H1 (cell line): Measurements from ENCODE around the gene LRRC49. TPM values are rescaled to one million over a fixed set of nuclear protein-coding genes. Genes with fewer than 3 reads are reported as not detected.

Experiments used
- CTCF ChIA-PET: fragments of 300-600 bp; sonication (Branson Sonifier 250); formaldehyde crosslinking; loops from one replicate; lab custom pipeline; 2021; ENCODE audit not compliant: partially characterized antibody; lab: Charles Lee
- POLR2A ChIA-PET: fragments of 300-600 bp; sonication (Branson Sonifier 250); formaldehyde crosslinking; loops from one replicate; lab custom pipeline; 2021; ENCODE audit warnings: inconsistent platforms; ENCODE audit not compliant: partially characterized antibody; lab: Charles Lee
- DNase-seq, 2 experiments: peaks; one replicate each; pipeline versions ENCODE4 v3.0.0 to v3.0.0-alpha.2; 2010 to 2022; ENCODE audit warnings: low spot score in 2 of 2, low read depth in 1 of 2, mixed read lengths in 1 of 2
- FAIRE-seq: peaks from 2 replicates; lab custom pipeline; 2011; peaks lifted over from hg19 to GRCh38; lab: Jason Lieb, UNC
- H2AFZ ChIP-seq: 2 replicates; pipeline ENCODE4 v1.8.1; 2012; ENCODE audit warnings: low read length, inconsistent platforms
- H2AK5ac ChIP-seq: 2 replicates; pipeline ENCODE4 v1.6.1; 2013; ENCODE audit warnings: low read depth, low read length
- H2BK120ac ChIP-seq: replicated peaks from 2 replicates; pipeline ENCODE3; 2013; ENCODE audit warnings: low read depth, low read length, inconsistent platforms
- H2BK12ac ChIP-seq: 2 replicates; pipeline ENCODE4 v1.6.1; 2013; ENCODE audit warnings: low read depth, low read length
- H2BK15ac ChIP-seq: 2 replicates; pipeline ENCODE4 v1.6.1; 2013; ENCODE audit warnings: low read length
- H2BK20ac ChIP-seq: 2 replicates; pipeline ENCODE4 v1.6.1; 2013; ENCODE audit warnings: low read length
- H2BK5ac ChIP-seq: 2 replicates; pipeline ENCODE4 v1.6.1; 2013; ENCODE audit warnings: low read depth, low read length
- H3K14ac ChIP-seq: 2 replicates; pipeline ENCODE4 v1.6.1; 2013; ENCODE audit warnings: inconsistent platforms; ENCODE audit not compliant: insufficient read length
- H3K18ac ChIP-seq: 2 replicates; pipeline ENCODE4 v1.6.1; 2013; ENCODE audit warnings: low read length; ENCODE audit errors: extremely low read depth
- H3K23ac ChIP-seq: 2 replicates; pipeline ENCODE4 v1.6.1; 2013; ENCODE audit warnings: inconsistent platforms; ENCODE audit not compliant: insufficient read length
- H3K23me2 ChIP-seq: 2 replicates; pipeline ENCODE4 v1.6.1; 2013; ENCODE audit warnings: low read depth, low read length
- H3K27ac ChIP-seq: 2 replicates; pipeline ENCODE4 v1.6.1; 2011; ENCODE audit warnings: low read depth, low read length, inconsistent platforms
- H3K27me3 ChIP-seq, 4 experiments: replicated peaks in 1 of 4; 1 replicate in 1 of 4; 2 replicates in 3 of 4; pipeline versions ENCODE4 v1.6.1 to v1.8.1; 2011 to 2013; ENCODE audit warnings: low read length in 3 of 4, mild to moderate bottlenecking in 3 of 4, inconsistent platforms in 2 of 4, mixed read lengths in 2 of 4, moderate library complexity in 1 of 4; ENCODE audit not compliant: control insufficient read depth in 3 of 4, insufficient read depth in 3 of 4; ENCODE audit errors: extremely low read depth in 1 of 4
- H3K36me3 ChIP-seq, 4 experiments: 2 replicates each; pipeline versions ENCODE4 v1.6.1 to v1.8.1; 2011 to 2013; ENCODE audit warnings: mild to moderate bottlenecking in 4 of 4, low read length in 3 of 4, moderate library complexity in 2 of 4, control low read depth in 1 of 4, inconsistent platforms in 1 of 4; ENCODE audit not compliant: insufficient read depth in 4 of 4, control insufficient read depth in 2 of 4
- H3K4ac ChIP-seq: replicated peaks from 2 replicates; pipeline ENCODE3; 2013; ENCODE audit warnings: low read length, low read depth, mixed read lengths, inconsistent platforms; ENCODE audit not compliant: insufficient read length
- H3K4me1 ChIP-seq, 4 experiments: replicated peaks in 1 of 4; 1 replicate in 1 of 4; 2 replicates in 3 of 4; pipeline versions ENCODE4 v1.6.1 to v1.8.1; 2011 to 2013; ENCODE audit warnings: low read length in 3 of 4, inconsistent platforms in 2 of 4, mixed read lengths in 1 of 4; ENCODE audit not compliant: insufficient read depth in 4 of 4, control insufficient read depth in 3 of 4
- H3K4me2 ChIP-seq, 2 experiments: 2 replicates each; pipeline versions ENCODE4 v1.6.1 to v1.8.1; 2011 to 2013; ENCODE audit warnings: low read depth in 2 of 2, low read length in 2 of 2, control low read depth in 1 of 2, inconsistent platforms in 1 of 2, mild to moderate bottlenecking in 1 of 2; ENCODE audit not compliant: insufficient read depth in 1 of 2
- H3K4me3 ChIP-seq, 4 experiments: fragments of 200-600, 300-600 bp in 1 of 4; sonication (generic), shearing (Covaris generic), sonication (Bioruptor Twin) in 1 of 4; 2 replicates each; pipeline versions ENCODE4 v1.5.1 to v1.8.1; 2011 to 2016; ENCODE audit warnings: low read length in 4 of 4, low read depth in 3 of 4, control low read depth in 2 of 4, inconsistent platforms in 2 of 4, mild to moderate bottlenecking in 2 of 4, mixed read lengths in 1 of 4, moderate library complexity in 1 of 4; ENCODE audit not compliant: insufficient read depth in 2 of 4; ENCODE audit errors: extremely low read depth in 1 of 4
- H3K56ac ChIP-seq: replicated peaks from 2 replicates; pipeline ENCODE3; 2013; ENCODE audit warnings: low read depth, mild to moderate bottlenecking, mixed read lengths, low read length, inconsistent platforms; ENCODE audit not compliant: insufficient read length
- H3K79me1 ChIP-seq: 2 replicates; pipeline ENCODE4 v1.6.1; 2013; ENCODE audit warnings: low read depth, low read length, control low read depth
- H3K79me2 ChIP-seq, 2 experiments: 2 replicates each; pipeline versions ENCODE4 v1.6.1 to v1.8.1; 2012 to 2013; ENCODE audit warnings: low read length in 2 of 2, mild to moderate bottlenecking in 2 of 2, inconsistent platforms in 1 of 2; ENCODE audit not compliant: insufficient read depth in 2 of 2, control insufficient read depth in 1 of 2
- H3K9ac ChIP-seq, 4 experiments: replicated peaks in 1 of 4; 1 replicate in 1 of 4; 2 replicates in 3 of 4; pipeline versions ENCODE4 v1.6.1 to v1.8.1; 2011 to 2013; ENCODE audit warnings: low read depth in 3 of 4, low read length in 3 of 4, control low read depth in 2 of 4, mild to moderate bottlenecking in 2 of 4, moderate library complexity in 2 of 4, inconsistent platforms in 1 of 4; ENCODE audit errors: extremely low read depth in 1 of 4
- H3K9me3 ChIP-seq, 2 experiments: 2 replicates each; pipeline versions ENCODE4 v1.6.1 to v1.8.1; 2012 to 2013; ENCODE audit warnings: mild to moderate bottlenecking in 2 of 2, moderate library complexity in 2 of 2, control low read depth in 1 of 2, inconsistent platforms in 1 of 2, low read depth in 1 of 2, low read length in 1 of 2, mixed read lengths in 1 of 2; ENCODE audit not compliant: insufficient read depth in 2 of 2
- H4K20me1 ChIP-seq, 2 experiments: replicated peaks in 1 of 2; 2 replicates each; pipeline versions ENCODE3 to v1.8.1; 2011 to 2013; ENCODE audit warnings: inconsistent platforms in 2 of 2, low read length in 2 of 2, mild to moderate bottlenecking in 1 of 2; ENCODE audit not compliant: insufficient read depth in 2 of 2, control insufficient read depth in 1 of 2
- H4K5ac ChIP-seq: 2 replicates; pipeline ENCODE4 v1.6.1; 2013; ENCODE audit warnings: low read length, low read depth, mixed read lengths, inconsistent platforms; ENCODE audit not compliant: insufficient read length
- H4K8ac ChIP-seq: 2 replicates; pipeline ENCODE4 v1.8.0; 2013; ENCODE audit warnings: mild to moderate bottlenecking, moderate library complexity, low read length, inconsistent platforms; ENCODE audit not compliant: insufficient read depth; ENCODE audit errors: extremely low read depth
- H4K91ac ChIP-seq: replicated peaks from 2 replicates; pipeline ENCODE3; 2013; ENCODE audit warnings: low read length, mixed read lengths, inconsistent platforms; ENCODE audit not compliant: insufficient read length
- BACH1 ChIP-seq: IDR thresholded peaks from 2 replicates; pipeline ENCODE4 v1.6.1; 2012; ENCODE audit warnings: low read length, improper control_type of control experiment
- BCL11A ChIP-seq, 2 experiments: IDR thresholded peaks; one replicate each; pipeline ENCODE4 v1.6.1; 2011; ENCODE audit warnings: low read depth in 2 of 2, low read length in 2 of 2, mild to moderate bottlenecking in 2 of 2
- CHD2 ChIP-seq: IDR thresholded peaks from 2 replicates; pipeline ENCODE4 v1.6.1; 2012; ENCODE audit warnings: low read length, improper control_type of control experiment
- CREB1 ChIP-seq: IDR thresholded peaks from 2 replicates; pipeline ENCODE4 v1.6.1; 2012; ENCODE audit warnings: inconsistent platforms
- EZH2 ChIP-seq: fragments of 200-600 bp; sonication (generic); IDR thresholded peaks from 2 replicates; pipeline ENCODE4 v1.7.1; 2012; ENCODE audit warnings: low read depth, mild to moderate bottlenecking, moderate library complexity, low read length, inconsistent platforms; ENCODE audit not compliant: severe bottlenecking
- HDAC6 ChIP-seq: IDR thresholded peaks from one replicate; pipeline ENCODE4 v1.7.1; 2012; ENCODE audit warnings: low read depth, mild to moderate bottlenecking, inconsistent platforms, low read length, moderate library complexity
- KDM1A ChIP-seq: fragments of 200-600, 300-600 bp; sonication (generic); IDR thresholded peaks from 2 replicates; pipeline ENCODE4 v1.7.1; 2016; ENCODE audit warnings: mild to moderate bottlenecking, low read length, borderline replicate concordance
- SIRT6 ChIP-seq: IDR thresholded peaks from one replicate; pipeline ENCODE4 v1.7.1; 2012; ENCODE audit warnings: low read length, inconsistent platforms
- SP1 ChIP-seq: IDR thresholded peaks from 2 replicates; pipeline ENCODE4 v1.6.1; 2011; ENCODE audit warnings: low read depth, low read length
- SRF ChIP-seq: IDR thresholded peaks from 2 replicates; pipeline ENCODE4 v1.6.1; 2011; ENCODE audit warnings: mild to moderate bottlenecking, low read depth, low read length, moderate library complexity
- USF2 ChIP-seq: IDR thresholded peaks from 2 replicates; pipeline ENCODE4 v1.6.1; 2011; ENCODE audit warnings: low read length, improper control_type of control experiment
- WGBS, 2 experiments: shearing (Covaris generic) in 1 of 2; methylation state at CpG; one replicate each; pipeline versions ENCODE4 v1.1.6 to v1.1.7; 2013 to 2015; ENCODE audit warnings: low lambda C conversion rate in 2 of 2, mixed read lengths in 2 of 2, inconsistent platforms in 1 of 2, low coverage in 1 of 2, missing lambda C conversion rate in 1 of 2; ENCODE audit not compliant: insufficient replicate concordance in 2 of 2, insufficient coverage in 1 of 2, insufficient read length in 1 of 2; ENCODE audit errors: extremely low coverage in 1 of 2, missing lambda C conversion rate in 1 of 2; 5-methylcytosine and 5-hydroxymethylcytosine counted together
- polyA plus RNA-seq, 7 experiments: library from polyadenylated mRNA; depleted of rRNA in 3 of 7; stranded (reverse) in 5 of 7; unstranded in 2 of 7; fragments of >200 nt in 5 of 7; fragments of 200-250 nt in 2 of 7; gene quantifications; 1 replicate in 5 of 7; 2 replicates in 1 of 7; 4 replicates in 1 of 7; pipeline versions ENCODE4 v1.2.1 to v1.2.3, GENCODE V29; 2011 to 2013; ENCODE audit warnings: missing spikeins in 2 of 7, mixed read lengths in 2 of 7
- total RNA-seq: library from RNA; stranded (reverse); fragmentation: NEBNext Ultra II Directional; extraction: Animal tissue kit (Norgen Biotek cat#: 25700); gene quantifications from 2 replicates; pipeline ENCODE4 v1.2.1, GENCODE V29; 2021

LRRC49 gene
- total and polyA plus RNA-seq, 2 of the 8 experiments (the other 6 are each of a cell fraction or from before 2014, with no cell fraction given) = 5.0 to 10.4 TPM

- Histone ChIP-seq H3K9me3 (no peaks in the 10 kb centered on the region), H3K23ac (no peak overlapping the region), H2BK20ac (no peak overlapping the region), H3K36me3 (no peaks in the 10 kb centered on the region), H3K4me3 (no peak overlapping the region), H2BK15ac (no peak overlapping the region), H3K9ac (no peak overlapping the region), H4K20me1 (no peaks in the 10 kb centered on the region), H3K14ac (no peak overlapping the region), H4K5ac (no peak overlapping the region), H3K18ac (no peak overlapping the region), H3K56ac (no peak overlapping the region), H2BK12ac (no peak overlapping the region), H3K23me2 (no peaks in the 10 kb centered on the region), H4K8ac (no peak overlapping the region), H3K4me2 (no peak overlapping the region), H3K27me3 (peaks cover 0 to 1% (median 0%) of the 10 kb centered on the region in 4 experiments; a peak in 4 of 7 replicates), H3K4me1 (no peaks in the 10 kb centered on the region), H2AFZ (no peak overlapping the region), H2BK5ac (no peak overlapping the region), H2BK120ac (no peak overlapping the region), H3K4ac (no peak overlapping the region), H3K27ac (no peak overlapping the region), H4K91ac (no peak overlapping the region), H3K79me2 (no peaks in the 10 kb centered on the region), H3K79me1 (no peaks in the 10 kb centered on the region), H2AK5ac (no peak overlapping the region)
- WGBS, 2 experiments = 92% methylated on average over 4 of the region's 4 CpGs; no CpG with 5 or more reads in 1 of the 2 experiments
- DNase-seq (peak in 1 of 2 experiments; percentile 11), FAIRE-seq (no peak)
- ChIA-PET CTCF (no interaction called here), POLR2A (interaction anchor here (0.6 kb wide), 1 partner anchor 262 kb away, joined by 3 read pairs; no protein-coding TSS in a partner anchor)
- TF ChIP-seq HDAC6 (no peak), BACH1 (no peak), KDM1A (no peak), EZH2 (no peak), CREB1 (no peak), SIRT6 (no peak), CHD2 (no peak), USF2 (no peak), BCL11A (IDR thresholded peaks at IDR 0.05; ENCODE audit: low read depth in 2 of 2, low read length in 2 of 2) (no peak), SRF (no peak), SP1 (no peak)
Measured at GRCh38 chr15:71097890-71098289, 205.3 kb downstream of the LRRC49 start.
